NCI-H2107 (cell line): ENCODE measurements around the gene ZMYM4.
A peak's percentile ranks its signal among the peaks of the same experiment; 100 is the strongest.
"Not testable (repeated sequence)": the region's sequence is repeated elsewhere in the genome, so short reads cannot be mapped to it uniquely, and the experiment has no call there.

ENCODE experiments used
- DNase-seq: peaks from one replicate; lab custom pipeline; 2025; lab: John Stamatoyannopoulos, UW

The ZMYM4 gene

DNA sequence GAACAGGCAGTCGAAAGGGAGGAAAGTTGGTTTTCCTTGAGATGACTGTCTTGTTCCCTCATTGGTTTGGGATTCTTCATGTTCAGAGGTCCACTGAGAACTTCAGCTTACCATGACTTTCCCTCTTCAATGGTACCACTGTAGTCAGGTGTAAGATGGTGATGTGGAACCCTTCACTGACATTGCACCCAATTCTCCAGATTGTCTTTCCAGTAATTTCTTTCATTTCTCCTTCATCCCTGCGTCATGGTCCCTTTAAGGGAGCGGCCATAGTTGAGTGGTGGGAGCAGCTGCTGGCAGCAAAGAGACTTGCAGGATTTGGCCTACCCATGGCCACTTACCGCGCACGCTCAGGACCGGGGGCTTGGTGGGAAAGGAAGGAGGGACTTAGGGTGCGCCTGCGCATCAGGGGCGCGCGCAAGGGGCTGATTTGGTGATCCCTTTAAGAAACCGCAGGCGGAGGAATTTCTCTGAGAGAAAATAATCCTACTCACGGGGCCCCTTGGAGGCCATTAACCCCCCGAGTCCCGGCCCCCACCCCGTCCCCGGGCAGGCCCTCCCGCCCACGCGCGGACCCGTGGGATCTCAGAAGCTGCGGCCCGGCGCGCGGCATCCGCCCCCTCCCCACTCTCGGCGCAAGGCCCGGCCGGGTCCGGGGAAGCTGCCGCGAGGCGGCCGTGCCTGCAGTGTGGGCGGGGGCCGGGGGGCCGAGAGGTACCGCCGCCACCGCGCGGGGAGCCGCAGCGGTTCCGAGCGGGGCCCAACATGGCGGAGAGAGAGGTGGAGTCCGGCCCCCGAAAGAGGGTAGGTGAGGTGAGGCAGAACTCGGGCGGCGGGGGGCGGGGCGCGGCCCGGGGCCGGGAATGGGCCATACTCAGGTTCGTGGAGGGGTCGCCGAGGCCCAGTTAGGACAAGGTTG is at the start of gene ZMYM4:
TSS of gene ZMYM4 (plus strand) at position 428 of the 919 bp plus-strand sequence. CDS start at position 766, 338 bp downstream.
- DNase-seq, result peak; percentile 95

DNA sequence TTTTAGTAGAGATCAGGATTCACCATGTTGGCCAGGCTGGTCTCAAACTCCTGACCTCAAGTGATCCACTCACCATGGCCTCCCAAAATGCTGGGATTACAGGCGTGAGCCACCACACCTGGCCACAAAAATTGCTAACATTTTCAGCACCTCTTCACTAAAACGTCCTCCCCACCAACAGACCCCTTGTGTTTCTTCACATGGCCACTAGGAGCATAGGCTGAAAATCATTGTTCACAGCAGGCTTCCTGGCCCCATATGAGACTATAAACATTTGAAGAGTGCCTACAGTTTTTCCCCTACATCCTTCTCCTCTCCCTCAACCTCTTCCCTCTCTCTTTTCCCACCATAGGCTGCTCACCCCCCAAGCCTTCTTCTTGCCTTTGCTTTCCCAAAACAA is 47.5 kb upstream of the ZMYM4 start:
- DNase-seq, result no peak

DNA sequence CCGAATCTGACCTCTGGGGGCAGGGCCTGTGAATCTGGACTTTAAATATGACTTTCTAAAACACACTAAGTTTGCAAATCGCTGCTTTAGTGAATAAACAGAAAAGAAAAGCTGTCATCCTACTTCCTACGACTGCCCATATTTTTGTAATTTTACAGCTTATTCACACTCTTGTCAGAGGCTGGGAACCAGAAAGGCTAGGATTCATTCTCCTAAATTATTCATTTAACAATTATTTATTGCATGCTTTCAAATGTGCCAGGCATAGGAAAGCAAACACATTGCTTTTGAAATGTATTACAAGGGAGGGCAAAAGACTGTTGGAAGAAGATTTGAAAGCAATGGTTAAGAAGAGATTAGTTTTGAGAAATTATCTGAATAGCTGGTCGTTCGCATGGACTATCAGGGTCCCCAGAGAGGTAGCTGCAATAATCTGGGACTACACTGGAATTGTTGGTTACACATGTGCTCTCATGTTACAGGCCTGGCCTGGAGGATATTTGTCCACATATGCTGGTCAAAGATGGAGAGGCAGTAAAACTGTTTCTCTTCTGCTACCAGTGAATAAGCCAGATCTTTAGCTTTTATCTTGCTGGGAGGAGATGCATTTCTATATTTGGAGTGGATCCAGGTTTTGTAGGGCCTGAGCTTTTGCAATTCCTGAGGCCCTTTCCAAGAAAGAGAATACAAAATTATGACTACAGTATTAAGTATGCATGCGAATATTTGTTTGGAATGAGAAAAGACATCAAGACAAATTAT is 46.0 kb upstream of the ZMYM4 start:
- no peak for DNase-seq

DNA sequence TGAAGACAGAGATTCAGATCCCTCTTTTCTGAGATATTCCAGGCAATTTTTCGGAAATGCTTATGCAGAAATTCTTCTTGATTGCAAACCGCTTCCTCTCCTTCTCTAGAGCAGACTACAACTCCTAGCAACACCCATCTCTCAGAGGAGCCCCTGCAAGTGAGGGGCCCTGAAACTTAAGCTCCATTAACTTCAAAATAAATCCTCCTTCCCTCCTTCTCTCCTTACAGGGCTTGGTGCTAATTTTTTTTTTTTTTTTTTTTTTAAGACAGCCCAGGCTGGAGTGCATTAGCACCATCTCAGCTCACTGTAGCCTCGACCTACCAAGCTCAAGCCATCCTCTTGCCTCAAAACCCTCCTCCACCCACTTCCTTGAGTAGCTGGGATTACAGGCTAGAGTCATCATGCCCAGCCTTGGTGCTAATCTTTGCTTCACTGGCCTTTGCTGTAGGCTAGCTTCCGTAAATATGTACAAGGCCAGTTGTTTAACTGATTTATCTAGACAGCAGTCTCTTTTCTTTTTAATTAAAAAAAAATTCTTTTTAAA is 45.4 kb upstream of the ZMYM4 start:
- DNase-seq, result no peak

DNA sequence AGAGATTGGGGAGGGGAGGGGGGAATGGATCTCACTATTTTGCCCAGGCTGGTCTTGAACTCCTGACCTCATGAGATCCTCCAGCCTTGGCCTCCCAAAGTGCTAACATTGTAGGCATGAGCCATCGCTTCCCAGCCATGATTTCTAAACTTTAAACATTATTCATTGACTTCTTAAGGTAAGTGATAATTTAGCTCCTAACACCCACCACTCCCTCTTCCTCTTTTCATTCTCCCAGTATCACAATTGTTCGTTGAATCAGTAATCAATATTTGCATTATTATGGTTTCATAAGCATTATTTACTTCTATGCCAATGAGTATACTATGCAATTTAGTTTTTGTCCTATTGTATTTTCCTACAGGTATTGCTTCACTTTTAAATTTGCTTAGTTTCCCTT is 42.0 kb upstream of the ZMYM4 start:
- DNase-seq, result no peak

DNA sequence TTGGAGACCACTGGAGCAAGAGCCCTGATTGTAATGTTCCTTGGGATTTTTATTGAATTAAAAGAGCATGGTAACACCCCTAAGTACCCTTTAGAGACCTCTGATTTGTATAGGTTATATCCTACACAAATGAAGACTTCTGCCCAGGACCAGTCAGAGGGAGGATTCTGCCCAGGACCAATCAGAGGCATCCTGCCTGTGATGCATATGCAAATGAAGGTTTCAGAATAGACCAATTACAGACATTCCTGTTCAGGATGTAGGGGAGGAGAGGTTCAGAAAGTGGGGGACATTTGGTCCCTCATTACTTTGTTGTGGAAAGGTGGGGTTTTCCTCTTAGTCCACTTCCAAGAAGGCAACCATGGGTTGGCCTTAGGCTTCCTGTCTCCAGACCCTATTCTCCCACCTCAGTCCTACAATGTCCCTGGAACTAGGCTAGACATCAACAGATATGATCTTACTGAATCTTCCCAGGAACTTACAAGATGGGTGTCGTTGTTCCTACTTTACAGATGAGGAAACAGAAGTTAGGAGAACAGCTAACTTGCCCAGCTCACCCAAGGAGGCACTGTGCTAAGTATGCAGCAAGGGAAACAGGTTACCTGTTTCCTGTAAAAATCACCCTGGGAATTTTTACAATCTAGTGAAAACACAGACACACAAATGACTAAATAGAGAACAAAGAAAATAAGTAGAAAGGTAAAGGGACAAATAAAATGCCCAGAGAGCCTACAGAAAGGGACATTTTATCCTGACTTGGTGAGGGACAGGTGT is 38.7 kb upstream of the ZMYM4 start:
- no peak for DNase-seq

DNA sequence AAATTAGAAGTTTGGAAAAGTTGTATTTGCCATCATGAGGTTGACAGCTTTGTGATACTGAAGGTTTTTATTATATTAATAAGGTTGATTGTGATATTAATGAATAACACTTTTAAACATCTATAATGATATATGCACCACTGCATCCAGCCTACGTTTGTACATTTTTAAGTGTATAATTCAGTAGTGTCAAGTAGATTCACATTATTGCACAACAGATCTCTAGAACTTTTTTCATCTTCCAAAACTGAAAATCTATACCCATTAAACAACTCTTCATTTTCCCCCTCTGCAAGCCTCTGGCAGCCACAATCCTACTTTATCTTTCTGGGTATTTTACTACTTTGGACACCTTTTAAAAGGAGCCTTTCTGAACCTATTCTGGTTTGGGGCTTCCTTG is 37.2 kb upstream of the ZMYM4 start:
- no peak for DNase-seq

DNA sequence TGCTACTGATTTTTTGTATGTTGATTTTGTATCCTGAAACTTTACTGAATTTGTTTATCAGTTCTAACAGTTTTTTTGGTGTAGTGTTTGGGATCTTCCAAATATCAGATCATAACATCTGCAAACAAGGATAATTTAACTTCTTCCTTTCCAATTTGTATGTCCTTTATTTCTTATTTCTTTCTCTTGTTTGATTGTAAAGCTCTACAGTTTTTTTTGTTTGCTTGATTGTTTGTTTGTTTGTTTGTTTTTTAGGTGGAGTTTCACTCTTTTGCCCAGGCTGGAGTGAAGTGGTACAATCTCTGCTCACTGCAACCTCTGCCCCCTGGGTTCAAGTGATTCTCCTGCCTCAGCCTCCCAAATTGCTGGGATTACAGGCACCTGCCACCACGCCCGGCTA is 31.7 kb upstream of the ZMYM4 start:
- not testable (repeated sequence) for DNase-seq

DNA sequence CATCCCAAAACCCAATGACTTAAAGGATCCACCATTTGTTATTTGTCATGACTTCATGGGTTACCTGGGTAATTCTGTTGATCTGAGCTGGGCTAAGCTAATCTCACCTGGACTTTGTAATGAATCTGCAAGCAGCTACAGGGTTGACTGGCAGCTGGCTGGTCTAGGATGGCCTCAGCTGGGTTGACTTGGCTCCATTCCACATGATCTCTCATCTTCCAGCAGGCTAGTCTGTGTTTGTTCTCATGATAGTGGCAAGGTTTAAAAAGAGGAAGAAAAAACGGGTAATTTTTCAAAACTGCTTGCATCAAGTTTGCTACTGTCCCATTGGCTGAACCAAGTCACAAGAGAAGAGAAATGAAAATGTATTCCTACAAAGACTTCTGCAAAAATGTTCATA is 24.8 kb upstream of the ZMYM4 start:
- DNase-seq, result no peak

DNA sequence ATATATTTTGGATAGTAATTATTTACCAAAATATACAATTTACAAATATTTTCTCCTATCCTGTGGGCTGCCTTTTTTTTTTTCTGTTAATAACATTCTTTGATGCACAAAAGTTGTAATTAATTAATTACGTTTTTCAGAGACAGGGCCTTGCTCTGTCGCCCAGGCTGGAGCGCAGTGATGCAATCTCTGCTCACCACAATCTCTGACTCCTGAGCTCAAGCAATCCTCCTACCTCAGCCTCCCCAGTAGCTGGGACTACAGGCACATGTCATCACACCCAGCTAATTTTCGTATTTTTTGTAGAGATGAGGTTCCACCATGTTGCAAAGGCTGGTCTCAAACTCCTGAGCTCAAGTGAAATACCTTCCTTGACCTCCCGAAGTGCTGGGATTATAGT is 21.3 kb upstream of the ZMYM4 start:
- DNase-seq, result no peak

DNA sequence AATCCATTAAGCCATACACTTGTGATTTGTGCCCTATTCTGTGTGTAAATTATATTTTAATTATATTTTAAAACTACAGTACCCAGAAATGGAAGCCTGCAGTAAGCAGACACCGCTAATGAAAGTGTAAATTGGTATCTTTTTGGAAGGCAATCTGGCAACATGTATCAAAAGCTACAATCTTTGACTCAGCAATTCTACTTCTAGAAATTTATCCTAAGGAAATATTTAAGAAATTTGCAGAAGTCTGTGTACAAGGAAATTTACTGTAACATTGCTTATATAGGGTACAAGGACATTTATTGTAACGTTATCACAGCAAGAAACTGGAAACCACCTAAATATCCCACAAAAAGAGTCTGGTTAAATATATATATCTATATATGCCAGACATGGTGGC is 14.6 kb upstream of the ZMYM4 start:
- DNase-seq, result no peak

DNA sequence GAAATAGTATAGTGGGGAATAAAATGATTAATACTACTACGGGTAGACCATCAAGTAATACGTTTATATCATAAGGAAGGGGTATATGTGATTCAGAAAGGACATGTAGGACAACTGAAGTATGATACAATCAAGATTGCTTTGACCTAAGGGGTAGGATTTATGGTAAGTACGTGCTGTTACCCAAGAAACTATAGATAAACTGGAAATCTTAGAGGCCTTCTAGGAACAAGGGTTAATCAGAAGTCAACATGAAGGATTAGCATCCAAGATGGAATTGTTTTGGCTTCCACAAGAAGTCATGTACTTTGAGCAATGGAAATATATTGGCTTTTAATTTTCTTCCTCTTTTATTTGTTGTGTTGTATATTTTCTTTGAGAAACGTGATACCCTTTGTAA is 13.2 kb upstream of the ZMYM4 start:
- DNase-seq, result no peak

DNA sequence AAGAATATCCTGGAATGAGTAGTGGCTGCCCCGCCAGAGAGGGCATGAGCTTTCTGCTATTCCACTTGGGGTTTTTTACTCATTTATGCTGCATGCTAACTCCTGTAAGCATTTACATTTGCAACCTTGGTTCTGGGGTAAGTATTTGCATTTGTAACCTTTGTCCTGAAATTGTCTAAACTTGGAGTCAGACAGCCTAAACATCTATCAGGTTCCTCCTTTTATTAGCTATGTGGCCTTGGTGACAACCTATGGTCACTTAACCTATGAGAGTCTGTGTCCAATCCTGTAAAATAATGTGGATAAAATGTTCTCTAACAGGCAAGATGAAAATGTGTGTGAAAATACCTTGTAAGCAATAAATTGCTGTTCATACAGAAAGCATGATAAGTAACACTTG is 8.9 kb upstream of the ZMYM4 start:
- DNase-seq, result no peak

DNA sequence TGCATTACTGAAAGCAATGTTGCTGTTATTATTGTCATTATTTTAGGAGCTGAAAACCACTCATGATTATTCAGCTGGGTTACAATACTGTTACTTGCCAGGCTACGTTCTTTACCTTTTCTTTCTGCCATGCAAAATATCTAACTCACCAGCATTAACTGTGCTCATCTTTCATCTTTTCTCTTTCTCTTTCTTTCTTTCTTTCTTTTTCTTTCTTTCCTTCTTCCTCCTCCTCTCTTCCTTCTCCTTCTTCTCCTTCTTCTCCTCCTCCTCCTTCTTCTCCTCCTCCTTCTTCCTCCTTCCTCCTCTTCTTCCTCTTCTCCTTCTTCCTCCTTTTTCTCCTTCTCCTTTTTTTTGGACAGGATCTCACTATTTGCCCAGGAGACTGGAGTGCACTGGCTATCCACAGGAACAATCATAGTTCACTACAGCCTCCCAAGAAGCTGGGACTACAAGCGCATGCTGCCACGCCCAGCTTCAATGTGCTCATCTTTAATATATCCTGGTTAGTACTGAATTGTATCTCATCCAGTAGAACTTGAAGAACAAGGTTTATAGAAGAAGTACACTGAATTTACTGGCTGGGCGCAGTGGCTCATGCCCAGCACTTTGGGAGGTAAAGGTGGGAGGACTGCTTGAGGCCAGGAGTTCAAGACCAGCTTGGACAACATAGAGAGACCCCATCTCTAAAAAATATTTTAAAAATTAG is 6.9 kb upstream of the ZMYM4 start:
- no peak for DNase-seq

DNA sequence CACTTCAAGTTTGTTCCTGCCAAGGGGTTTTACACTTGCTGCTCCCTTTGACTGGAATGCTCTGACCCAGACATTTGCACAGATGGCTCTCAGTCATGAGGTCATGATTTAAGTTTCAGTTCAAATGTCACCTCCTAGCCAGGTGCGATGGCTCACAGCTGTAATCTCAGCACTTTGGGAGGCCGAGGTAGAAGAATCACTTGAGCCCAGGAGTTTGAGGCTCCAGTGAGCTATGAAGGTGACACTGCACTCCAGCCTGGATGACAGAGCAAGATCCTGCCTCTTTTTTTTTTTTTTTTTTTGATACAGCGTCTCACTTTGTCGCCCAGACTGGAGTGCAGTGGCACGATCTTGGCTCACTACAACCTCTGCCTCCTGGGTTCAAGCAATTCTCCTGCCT is 4.5 kb upstream of the ZMYM4 start:
- no peak for DNase-seq

DNA sequence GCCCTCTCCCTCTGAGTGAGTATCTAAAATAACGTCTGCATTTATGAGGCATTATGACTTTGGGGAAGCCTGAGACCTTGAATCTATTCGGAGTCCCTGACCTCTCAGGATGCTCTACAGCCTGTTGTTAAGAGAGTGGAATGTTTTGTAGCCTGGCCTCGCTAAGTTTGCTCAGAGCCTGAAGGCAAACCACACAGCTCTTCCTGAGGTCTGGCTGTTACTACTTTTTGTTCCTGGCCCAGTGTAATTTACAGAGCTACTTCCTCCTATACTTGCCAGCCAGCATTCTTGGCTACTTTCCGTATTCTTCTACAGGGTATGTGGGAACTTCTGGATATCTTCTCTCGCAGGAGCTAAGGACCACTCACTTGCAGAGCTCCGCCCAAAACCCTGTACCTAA is 3.6 kb upstream of the ZMYM4 start:
- DNase-seq, result no peak

DNA sequence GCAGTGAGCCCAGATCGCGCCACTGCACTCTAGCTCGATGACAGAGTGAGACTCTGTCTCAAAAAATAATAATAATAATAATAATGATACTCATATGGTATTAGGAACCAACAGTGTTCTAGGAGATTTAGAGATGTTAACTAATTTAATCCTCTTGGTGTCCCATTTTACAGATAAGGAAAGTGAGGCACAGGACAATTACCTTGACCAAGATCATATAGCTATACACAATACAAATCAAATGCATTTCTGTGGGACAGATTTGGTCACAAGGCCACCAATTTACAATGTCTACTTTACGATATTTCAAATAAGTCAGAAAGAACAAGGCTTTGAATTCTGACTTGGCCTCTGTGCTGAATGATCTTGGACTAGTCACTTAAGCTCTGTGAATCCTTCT is 2.2 kb upstream of the ZMYM4 start:
- no peak for DNase-seq

DNA sequence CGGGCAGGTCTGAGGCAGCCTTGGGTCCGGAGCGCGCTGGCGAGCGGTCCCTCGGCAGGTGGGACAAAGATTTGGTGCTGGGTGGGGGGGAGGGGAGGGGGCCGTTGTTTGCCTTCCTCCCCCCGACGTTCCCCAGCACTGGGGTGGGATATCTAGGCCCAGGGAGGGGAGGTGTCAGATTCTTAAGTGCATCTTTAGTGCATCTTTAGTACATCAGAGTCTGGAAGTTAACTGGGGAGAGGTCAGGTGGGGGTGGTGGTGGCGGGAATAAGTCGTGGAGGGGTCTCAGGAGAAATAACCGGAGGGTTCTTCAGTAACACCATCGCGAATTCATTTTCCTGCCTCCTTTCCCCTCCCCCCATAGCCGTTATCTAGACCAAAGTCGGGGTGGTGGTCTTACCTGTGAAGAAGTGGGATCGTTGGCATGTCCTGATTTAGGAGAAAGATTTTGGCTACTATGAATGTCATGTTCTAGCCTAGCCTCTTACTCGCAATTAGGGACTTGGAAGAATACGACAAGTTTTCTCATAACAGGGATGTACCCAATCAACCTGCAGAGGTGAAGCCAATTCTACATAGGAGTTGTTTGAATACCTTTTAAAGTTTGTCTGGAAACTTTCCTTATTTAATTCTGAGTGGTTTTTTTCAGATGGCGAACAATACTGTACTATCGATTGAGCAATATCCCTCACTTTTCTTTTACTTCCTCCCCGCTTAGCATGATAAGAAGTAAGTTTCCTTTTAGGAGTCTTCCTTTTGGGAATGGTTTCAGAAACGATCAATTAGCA is 886 bp downstream of the ZMYM4 start:
- no peak for DNase-seq

DNA sequence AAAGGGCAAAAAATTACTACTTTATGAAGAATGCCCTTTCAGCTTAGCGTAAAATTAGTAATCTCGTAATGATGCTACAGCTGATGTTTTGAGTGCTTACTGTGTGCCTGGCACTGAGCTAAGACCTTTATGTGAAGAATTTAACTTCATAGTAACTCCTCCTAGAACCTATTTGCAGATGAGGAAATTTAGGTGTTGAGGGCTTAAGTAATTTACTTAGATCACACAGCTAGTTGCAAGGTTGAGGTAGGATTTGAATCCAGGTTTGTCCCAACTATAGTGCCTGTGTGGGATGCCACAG is 1.4 kb downstream of the ZMYM4 start:
- DNase-seq, result no peak

DNA sequence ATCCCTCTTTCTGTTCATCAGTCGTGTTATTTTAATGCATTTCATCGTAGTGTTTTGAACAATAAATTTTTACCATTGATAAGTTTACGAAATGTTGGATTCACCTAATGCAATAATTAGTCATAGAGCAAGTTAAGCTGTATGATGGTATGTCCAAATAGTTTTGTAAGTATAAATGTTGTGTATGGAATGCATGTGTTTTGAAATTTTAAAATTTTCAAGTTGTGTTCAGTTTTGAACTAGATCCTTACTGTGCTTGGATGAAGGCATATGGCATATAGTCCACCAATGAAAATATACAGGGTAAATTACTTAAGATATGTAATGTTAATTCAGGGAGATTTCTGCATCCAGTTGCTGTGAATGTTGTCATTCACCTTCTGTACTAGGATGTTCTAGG is 2.3 kb downstream of the ZMYM4 start:
- no peak for DNase-seq

DNA sequence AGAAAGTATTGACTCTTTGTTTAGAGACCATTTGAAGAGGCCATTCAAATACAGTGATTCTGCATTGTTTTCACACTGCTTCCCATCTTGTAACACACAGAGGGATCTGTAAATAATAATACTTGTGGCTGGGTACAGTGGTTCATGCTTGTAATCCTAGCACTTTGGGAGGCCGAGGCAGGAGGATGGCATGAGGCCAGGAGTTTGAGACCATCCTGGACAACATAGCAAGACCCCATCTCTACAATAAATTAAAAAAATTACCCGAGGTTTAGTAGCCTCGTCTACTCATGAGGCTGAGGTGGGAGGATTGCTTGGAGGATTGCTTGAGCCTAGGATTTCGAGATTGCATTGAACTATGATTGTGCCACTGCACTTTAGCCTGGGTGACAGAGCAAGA is 5.7 kb downstream of the ZMYM4 start:
- no peak for DNase-seq
